GM21576 (cell line): Measurements from ENCODE around the gene FBXW11.

ENCODE experiments used
- ATAC-seq: cut with Tn5 transposase; IDR thresholded peaks from one replicate; pipeline ENCODE4 v1.9.1; 2021; ENCODE audit warnings: mild to moderate bottlenecking, moderate library complexity; ENCODE audit not compliant: unreplicated experiment

FBXW11 gene

GRCh38 chr5:171872666-171873065, 133.8 kb downstream of the FBXW11 start:
- no peak for ATAC-seq

GRCh38 chr5:171871711-171872110, 134.7 kb downstream of the FBXW11 start:
- no peak for ATAC-seq

- no peak for ATAC-seq
Measured at GRCh38 chr5:171869956-171870355, 136.5 kb downstream of the FBXW11 start.

GRCh38 chr5:171868236-171868635, 138.2 kb downstream of the FBXW11 start:
- ATAC-seq: no peak

- ATAC-seq: no peak
Measured at GRCh38 chr5:171867786-171868185, 138.7 kb downstream of the FBXW11 start.

- ATAC-seq: no peak
Measured at GRCh38 chr5:171865471-171865870, 141.0 kb downstream of the FBXW11 start.

- no peak for ATAC-seq
Measured at GRCh38 chr5:171863935-171864334, 142.5 kb downstream of the FBXW11 start.

GRCh38 chr5:171862624-171863023, 143.8 kb downstream of the FBXW11 start:
- ATAC-seq: no peak

- no peak for ATAC-seq
Measured at GRCh38 chr5:171861381-171861780, 145.1 kb downstream of the FBXW11 start.

- ATAC-seq: no peak
Measured at GRCh38 chr5:171858303-171858702, 148.1 kb downstream of the FBXW11 start.

- ATAC-seq: no peak
Measured at GRCh38 chr5:171857489-171857876, 149.0 kb downstream of the FBXW11 start.

- ATAC-seq: no peak
Measured at GRCh38 chr5:171855798-171856763, 150.4 kb downstream of the FBXW11 start.

GRCh38 chr5:171855265-171855664, 151.2 kb downstream of the FBXW11 start:
- ATAC-seq: no peak

- no peak for ATAC-seq
Measured at GRCh38 chr5:171852255-171852681, 154.2 kb downstream of the FBXW11 start.

- ATAC-seq: no peak
Measured at GRCh38 chr5:171851251-171851650, 155.2 kb downstream of the FBXW11 start.

GRCh38 chr5:171850324-171850947, 156.0 kb downstream of the FBXW11 start:
- ATAC-seq: no peak

- ATAC-seq: no peak
Measured at GRCh38 chr5:171849585-171850323, 156.7 kb downstream of the FBXW11 start.

GRCh38 chr5:171848911-171849520, 157.4 kb downstream of the FBXW11 start:
- no peak for ATAC-seq

- no peak for ATAC-seq
Measured at GRCh38 chr5:171848486-171848885, 158.0 kb downstream of the FBXW11 start.

- no peak for ATAC-seq
Measured at GRCh38 chr5:171848006-171848405, 158.4 kb downstream of the FBXW11 start.

- no peak for ATAC-seq
Measured at GRCh38 chr5:171847026-171847425, 159.4 kb downstream of the FBXW11 start.
